ENCODE results near the gene TNP2. TPM values are rescaled to one million over a fixed set of nuclear protein-coding genes. Genes with fewer than 3 reads are reported as not detected.

TNP2 gene
- total and polyA plus RNA-seq, 7 donors, result not detected

GRCh38 chr16:11298143-11298900, 29.2 kb upstream of the TNP2 start:
- intact Hi-C loops (cut with DNase I), result no loop called here
- Histone ChIP-seq H3K36me3 (ENCODE audit: insufficient read depth in 1 of 2, low read depth in 1 of 2) (no peaks in the 10 kb centered on the region), H3K27me3 (ENCODE audit: insufficient read depth in 3 of 3, low read length in 2 of 3) (no peaks in the 10 kb centered on the region), H3K4me1 (peaks cover 12% of the 10 kb centered on the region), H3K4me3 (peak overlapping the region; percentile 32), H3K27ac (no peak overlapping the region), H3K9me3 (no peaks in the 10 kb centered on the region)
- ATAC-seq (no peak), DNase-seq (no peak)
- WGBS, 3 donors, result 75 to 93% (median 87%) methylated on average over 5 of the region's 5 CpGs
- TF ChIP-seq CTCF (IDR thresholded peaks at IDR 0.05), result no peak

GRCh38 chr16:11297492-11298142, 28.5 kb upstream of the TNP2 start:
- intact Hi-C loops (cut with DNase I), result no loop called here
- Histone ChIP-seq H3K4me3 (peak overlapping the region; percentile 32), H3K36me3 (ENCODE audit: insufficient read depth in 1 of 2, low read depth in 1 of 2) (no peaks in the 10 kb centered on the region), H3K27ac (peak overlapping the region; percentile 10), H3K4me1 (peaks cover 12% of the 10 kb centered on the region), H3K27me3 (ENCODE audit: insufficient read depth in 3 of 3, low read length in 2 of 3) (no peaks in the 10 kb centered on the region), H3K9me3 (no peaks in the 10 kb centered on the region)
- TF ChIP-seq CTCF (IDR thresholded peaks at IDR 0.05), result peak; percentile 23
- DNase-seq (peak; percentile 62 to 83), ATAC-seq (peak; percentile 83 to 97 (median 96))
- 10 to 21% (median 13%) methylated on average over 17 to 19 of the region's 19 CpGs for WGBS, 3 donors

GRCh38 chr16:11296706-11297491, 27.8 kb upstream of the TNP2 start:
- Histone ChIP-seq H3K36me3 (ENCODE audit: insufficient read depth in 1 of 2, low read depth in 1 of 2) (no peaks in the 10 kb centered on the region), H3K27me3 (ENCODE audit: insufficient read depth in 3 of 3, low read length in 2 of 3) (no peaks in the 10 kb centered on the region), H3K4me1 (peaks cover 12% of the 10 kb centered on the region), H3K27ac (peak overlapping the region; percentile 10), H3K9me3 (no peaks in the 10 kb centered on the region), H3K4me3 (peak overlapping the region; percentile 32)
- no peak for DNase-seq
- WGBS, 3 donors, result 55 to 73% (median 70%) methylated on average over 10 of the region's 10 CpGs
- no peak for TF ChIP-seq CTCF (IDR thresholded peaks at IDR 0.05)
- peak; percentile 17 to 40 (median 28) for ATAC-seq
- intact Hi-C loops (cut with DNase I), result no loop called here

GRCh38 chr16:11296351-11296705, 27.2 kb upstream of the TNP2 start:
- no peak for TF ChIP-seq CTCF (IDR thresholded peaks at IDR 0.05)
- Histone ChIP-seq H3K4me1 (peaks cover 12% of the 10 kb centered on the region), H3K27me3 (ENCODE audit: insufficient read depth in 3 of 3, low read length in 2 of 3) (no peaks in the 10 kb centered on the region), H3K4me3 (no peak overlapping the region), H3K27ac (no peak overlapping the region), H3K9me3 (no peaks in the 10 kb centered on the region), H3K36me3 (ENCODE audit: insufficient read depth in 1 of 2, low read depth in 1 of 2) (no peaks in the 10 kb centered on the region)
- intact Hi-C loops (cut with DNase I), result no loop called here
- ATAC-seq (no peak), DNase-seq (no peak)
- 88 to 97% (median 94%) methylated on average over 3 of the region's 3 CpGs for WGBS, 3 donors
